HG03097 (cell line): ENCODE measurements around the gene TYROBP.
"Not testable (repeated sequence)": the region's sequence is repeated elsewhere in the genome, so short reads cannot be mapped to it uniquely, and the experiment has no call there.

Experiments used
- ATAC-seq: cut with Tn5 transposase; IDR thresholded peaks from one replicate; pipeline ENCODE4 v1.9.1; 2021; ENCODE audit not compliant: unreplicated experiment, low FRiP score

TYROBP gene

GRCh38 chr19:35932291-35932936, 24.3 kb upstream of the TYROBP start:
- ATAC-seq = no peak

- ATAC-seq = no peak
Observed at GRCh38 chr19:35931874-35932202, 23.7 kb upstream of the TYROBP start.

GRCh38 chr19:35931161-35931873, 23.2 kb upstream of the TYROBP start:
- ATAC-seq = peak; percentile 95

- no peak for ATAC-seq
Observed at GRCh38 chr19:35929876-35930275, 21.8 kb upstream of the TYROBP start.

GRCh38 chr19:35928507-35928906, 20.4 kb upstream of the TYROBP start:
- no peak for ATAC-seq

GRCh38 chr19:35925501-35925900, 17.4 kb upstream of the TYROBP start:
- no peak for ATAC-seq

GRCh38 chr19:35921012-35921411, 12.9 kb upstream of the TYROBP start:
- no peak for ATAC-seq

- ATAC-seq = no peak
Observed at GRCh38 chr19:35919306-35919705, 11.2 kb upstream of the TYROBP start.

- ATAC-seq = no peak
Observed at GRCh38 chr19:35915443-35915842, 7.3 kb upstream of the TYROBP start.

- no peak for ATAC-seq
Observed at GRCh38 chr19:35913589-35913988, 5.5 kb upstream of the TYROBP start.

GRCh38 chr19:35911790-35912189, 3.7 kb upstream of the TYROBP start:
- ATAC-seq = no peak

GRCh38 chr19:35911173-35911572, 3.1 kb upstream of the TYROBP start:
- no peak for ATAC-seq

- ATAC-seq = not testable (repeated sequence)
Observed at GRCh38 chr19:35910355-35910754, 2.3 kb upstream of the TYROBP start.

GRCh38 chr19:35909684-35910035, 1.6 kb upstream of the TYROBP start:
- ATAC-seq = no peak

- ATAC-seq = peak; percentile 59
Observed at GRCh38 chr19:35908973-35909683, 1.0 kb upstream of the TYROBP start.

- no peak for ATAC-seq
Observed at GRCh38 chr19:35907377-35907745, 734 bp downstream of the TYROBP start.

- ATAC-seq = no peak
Observed at GRCh38 chr19:35905178-35905727, 2.8 kb downstream of the TYROBP start.

- no peak for ATAC-seq
Observed at GRCh38 chr19:35904311-35905068, 3.6 kb downstream of the TYROBP start.

- ATAC-seq = peak; percentile 46
Observed at GRCh38 chr19:35903550-35904179, 4.4 kb downstream of the TYROBP start.

GRCh38 chr19:35902870-35903475, 5.1 kb downstream of the TYROBP start:
- no peak for ATAC-seq
